G401 (cell line): ENCODE results near the gene KRTAP23-1. TPM values are rescaled to one million over a fixed set of nuclear protein-coding genes. Genes with fewer than 3 reads are reported as not detected.

Experiments used
- DNase-seq: peaks from one replicate; pipeline ENCODE4 v3.0.0-alpha.2; 2015; ENCODE audit warnings: low spot score
- in situ Hi-C: cut with HindIII; loops from 2 replicates; pipeline ENCODE4 v1.10.0; 2016; ENCODE audit warnings: low sequenced_read_pairs, mixed read lengths
- total RNA-seq: library from RNA; depleted of rRNA; stranded (reverse); fragments of >200 nt; shearing (Covaris generic); gene quantifications from 2 replicates; pipeline ENCODE4 v1.2.3, GENCODE V29; 2014; rRNA removed

Gene KRTAP23-1, protein sequence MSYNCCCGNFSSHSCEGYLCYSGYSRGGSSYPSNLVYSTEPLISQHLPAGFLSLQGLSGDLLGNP
- not detected in 2 replicates for total RNA-seq

- in situ Hi-C loops: no loop called here
- no peak for DNase-seq
These were observed at the start of gene KRTAP23-1 for GRCh38 chr21:30348506-30348905. KRTAP23-1 (minus strand) TSS chr21:30348606; CDS start chr21:30348606, 0 bp downstream.

DNA sequence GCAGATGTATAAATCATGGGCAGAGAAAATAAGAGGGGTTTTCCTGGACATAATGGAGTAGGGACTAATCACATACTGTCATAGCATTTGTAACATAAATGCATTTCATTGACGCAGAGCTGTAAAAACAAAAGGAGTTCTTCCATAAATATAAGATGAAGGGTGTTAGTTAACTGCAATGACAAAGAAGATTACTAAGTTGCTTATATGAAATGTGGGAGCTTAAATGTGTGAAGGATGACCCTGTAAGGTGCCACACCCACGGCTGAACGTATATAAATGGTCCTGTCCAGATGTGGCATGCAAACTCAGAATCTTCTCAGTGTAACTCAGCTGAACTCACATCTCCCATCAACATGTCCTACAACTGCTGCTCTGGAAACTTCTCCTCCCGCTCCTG lies 47.3 kb upstream of the KRTAP23-1 start, which contains the start of gene KRTAP13-1:
KRTAP13-1 (plus strand) TSS at position 301 of the 400 bp plus-strand sequence; CDS start at position 357, 56 bp downstream.
- in situ Hi-C loops: no loop called here
- DNase-seq: no peak

- no peak for DNase-seq
- in situ Hi-C loops: no loop called here
These were observed 43.2 kb upstream of the KRTAP23-1 start for GRCh38 chr21:30391492-30392025.

- in situ Hi-C loops: no loop called here
- no peak for DNase-seq
These were observed 33.8 kb upstream of the KRTAP23-1 start for GRCh38 chr21:30382201-30382600.

GRCh38 chr21:30372139-30372770 lies 23.8 kb upstream of the KRTAP23-1 start, which contains the start of gene KRTAP13-2:
KRTAP13-2 (minus strand) TSS chr21:30372271; CDS start chr21:30372213, 58 bp downstream.
- no peak for DNase-seq
- in situ Hi-C loops: no loop called here

- in situ Hi-C loops: no loop called here
- DNase-seq: no peak
These were observed 7.5 kb upstream of the KRTAP23-1 start for GRCh38 chr21:30355906-30356305.

DNA sequence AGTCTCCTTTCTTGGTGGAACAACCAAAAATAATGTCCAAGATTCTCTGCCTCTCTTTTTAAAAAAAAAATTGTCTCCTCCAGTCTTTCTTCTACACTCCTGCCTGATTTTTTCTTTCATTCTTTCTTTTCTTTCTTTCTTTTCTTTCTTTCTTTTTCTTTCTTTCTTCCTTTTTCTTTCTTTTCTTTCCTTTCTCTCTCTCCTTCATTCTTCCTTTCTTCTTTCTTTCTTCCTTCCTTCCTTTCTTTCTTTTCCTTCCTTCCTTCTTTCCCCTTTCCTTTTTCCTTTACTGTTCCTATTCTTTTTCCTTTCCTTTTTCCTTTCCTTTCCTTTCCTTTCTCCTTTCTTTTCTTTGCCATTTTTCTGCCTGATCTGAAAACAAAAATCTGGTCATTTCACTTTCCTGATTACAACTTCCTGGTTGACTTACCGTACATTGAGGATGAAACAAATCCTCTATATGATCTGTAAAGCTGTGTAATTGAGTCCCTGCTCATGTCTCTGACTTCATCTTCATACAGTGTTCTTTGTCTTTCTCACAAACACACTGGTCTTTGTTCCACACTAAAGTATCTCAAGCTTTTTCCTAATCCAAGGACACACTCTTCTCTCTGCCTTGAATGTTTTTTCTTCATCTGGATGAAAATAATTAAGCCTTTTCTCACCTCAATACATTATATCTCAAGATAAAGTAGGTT lies 6.1 kb upstream of the KRTAP23-1 start:
- in situ Hi-C loops: no loop called here
- no peak for DNase-seq

DNA sequence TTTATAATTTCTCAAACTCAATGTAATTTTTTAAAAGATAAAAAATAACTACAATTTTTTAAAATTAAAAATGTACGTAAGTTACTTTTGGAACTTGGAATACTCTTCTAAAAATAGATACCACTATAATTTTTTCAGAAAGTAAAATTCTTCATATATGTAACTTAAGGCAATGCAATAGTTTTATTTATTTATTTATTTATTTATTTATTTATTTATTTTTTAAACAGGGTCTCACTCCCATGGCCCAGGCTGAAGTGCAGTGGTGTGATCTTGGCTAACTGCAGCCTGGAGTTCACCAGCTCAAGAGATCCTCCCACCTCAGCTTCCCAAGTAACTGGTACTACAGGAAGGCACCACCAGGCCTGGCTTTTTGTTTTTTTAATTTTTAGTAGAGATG lies 3.1 kb upstream of the KRTAP23-1 start:
- no peak for DNase-seq
- in situ Hi-C loops: no loop called here

DNA sequence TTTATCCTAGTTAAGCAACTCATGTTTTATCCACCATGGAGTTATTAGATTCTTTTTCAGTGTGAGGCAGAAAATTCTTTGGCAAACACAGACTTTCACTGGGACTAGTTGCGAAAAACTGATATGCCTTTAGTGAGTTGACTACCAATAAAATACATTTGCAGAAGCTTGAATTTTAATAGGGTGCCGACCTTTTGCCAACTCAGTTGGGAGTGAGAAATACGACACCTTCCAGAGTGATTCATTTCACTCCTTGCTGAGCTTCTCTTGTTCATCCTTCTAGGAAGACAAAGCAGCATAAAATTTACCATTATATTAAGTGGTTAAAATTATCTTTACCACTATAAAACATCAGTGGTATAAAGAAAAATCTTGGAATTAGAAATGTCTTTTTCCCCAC lies 1.2 kb upstream of the KRTAP23-1 start:
- in situ Hi-C loops: no loop called here
- no peak for DNase-seq

- in situ Hi-C loops: no loop called here
- DNase-seq: no peak
These were observed 3.4 kb downstream of the KRTAP23-1 start for GRCh38 chr21:30345014-30345413.

- DNase-seq: peak; percentile 8
- in situ Hi-C loops: no loop called here
These were observed 7.5 kb downstream of the KRTAP23-1 start for GRCh38 chr21:30340714-30341573.

GRCh38 chr21:30338717-30339116 lies 9.7 kb downstream of the KRTAP23-1 start:
- DNase-seq: no peak
- in situ Hi-C loops: no loop called here

- in situ Hi-C loops: no loop called here
- DNase-seq: no peak
These were observed 10.6 kb downstream of the KRTAP23-1 start for GRCh38 chr21:30337772-30338171.

GRCh38 chr21:30337276-30337744 lies 11.1 kb downstream of the KRTAP23-1 start, which contains the start of gene KRTAP27-1:
KRTAP27-1 (minus strand) TSS chr21:30337694; CDS start chr21:30337668, 26 bp downstream.
- in situ Hi-C loops: no loop called here
- peak; percentile 50 for DNase-seq

DNA sequence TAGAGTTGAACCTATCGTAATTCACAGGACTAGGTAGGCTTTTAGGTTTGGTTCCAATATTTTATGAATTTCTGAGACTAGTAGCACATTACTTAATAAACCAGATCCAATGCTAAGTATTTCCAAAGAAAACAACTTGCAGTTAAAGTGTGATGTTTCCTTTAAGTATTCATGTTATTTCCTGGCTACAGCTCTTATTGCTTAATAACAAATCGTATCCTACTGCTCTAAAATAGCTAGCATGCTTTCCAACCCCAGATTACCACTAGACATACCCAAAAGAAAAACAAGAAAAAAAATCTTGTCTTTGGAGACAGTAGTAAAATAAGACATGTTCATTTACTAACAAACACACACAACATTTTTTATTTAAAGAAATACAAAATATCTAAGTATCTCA lies 11.8 kb downstream of the KRTAP23-1 start:
- in situ Hi-C loops: no loop called here
- DNase-seq: no peak

GRCh38 chr21:30333736-30334135 lies 14.7 kb downstream of the KRTAP23-1 start:
- DNase-seq: no peak
- in situ Hi-C loops: no loop called here

DNA sequence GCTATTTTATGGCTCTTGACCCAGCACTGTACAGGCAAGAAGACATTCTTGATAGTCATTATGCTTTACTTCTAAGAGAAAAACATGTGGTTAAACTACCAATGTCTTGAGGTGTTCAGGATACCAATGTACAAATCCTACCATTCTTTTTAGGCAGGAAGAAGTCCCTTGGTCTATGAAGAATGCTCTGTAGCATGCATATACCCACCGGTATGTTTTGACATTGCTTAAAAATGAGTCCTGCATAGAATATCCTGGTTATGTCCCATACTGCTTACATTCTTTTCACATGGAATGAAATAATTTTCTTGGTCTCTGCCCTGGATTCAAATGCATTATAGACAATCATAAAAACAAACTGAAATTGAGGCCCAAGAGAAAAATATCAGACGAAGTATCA lies 15.7 kb downstream of the KRTAP23-1 start:
- in situ Hi-C loops: no loop called here
- no peak for DNase-seq

DNA sequence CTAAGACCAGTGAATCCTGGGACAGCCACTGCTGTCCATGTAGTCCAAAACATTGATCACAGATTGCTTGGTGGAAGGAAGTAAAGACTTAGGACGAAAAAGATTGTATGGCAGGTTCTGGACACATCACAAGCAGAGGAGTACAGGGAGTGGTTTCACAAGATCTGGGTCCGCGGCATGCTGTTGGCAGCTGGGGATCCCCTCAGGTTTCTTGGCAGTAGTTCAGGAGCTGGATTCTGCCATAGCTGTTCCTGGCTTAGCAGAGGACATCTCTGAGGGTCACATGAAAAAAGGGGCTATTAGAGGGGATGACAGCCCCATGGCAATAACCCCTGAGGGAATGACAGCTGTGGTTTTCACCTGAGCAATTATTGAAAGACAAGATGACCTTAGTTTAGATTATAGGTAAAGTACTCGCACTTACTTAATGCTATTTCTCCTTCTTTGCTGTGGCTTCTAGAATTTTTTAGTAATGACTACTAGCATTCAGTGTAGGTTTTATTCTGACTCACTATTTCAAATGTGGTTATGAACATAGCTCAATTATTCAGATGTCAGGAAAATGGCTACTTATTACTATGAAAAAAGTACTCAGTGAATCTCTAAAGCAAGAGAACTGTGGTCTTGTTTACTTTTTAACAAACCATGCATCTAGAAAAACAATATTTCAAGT lies 19.1 kb downstream of the KRTAP23-1 start:
- in situ Hi-C loops: no loop called here
- no peak for DNase-seq

- no peak for DNase-seq
- in situ Hi-C loops: no loop called here
These were observed 22.0 kb downstream of the KRTAP23-1 start for GRCh38 chr21:30326390-30326789.
